CD4-positive, alpha-beta T cell treated with Interleukin-21 for 1 hour (primary cell): ENCODE data around the gene TMX1.

Experiments
- DNase-seq: peaks from one replicate; pipeline ENCODE4 v3.0.0-alpha.2; 2020

The TMX1 gene

DNA sequence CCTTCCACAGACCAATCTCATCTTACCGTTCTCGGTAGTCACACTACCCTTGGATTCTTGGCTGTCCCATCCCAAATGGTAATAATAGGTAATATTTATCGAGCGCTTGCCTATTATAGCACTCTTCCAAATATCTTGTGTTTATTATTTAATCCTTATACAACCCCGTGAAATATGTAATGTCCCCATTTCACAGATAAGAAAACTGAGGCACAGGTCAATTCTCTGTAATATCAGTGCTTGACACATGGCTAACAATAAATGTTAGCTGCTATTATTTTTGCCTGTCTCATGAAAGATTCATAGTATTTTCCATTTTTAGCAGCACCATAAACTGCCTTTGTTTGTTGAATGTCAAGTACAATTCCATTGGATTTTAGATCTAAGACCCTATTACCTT lies 4.5 kb downstream of the TMX1 start:
- DNase-seq: no peak

DNA sequence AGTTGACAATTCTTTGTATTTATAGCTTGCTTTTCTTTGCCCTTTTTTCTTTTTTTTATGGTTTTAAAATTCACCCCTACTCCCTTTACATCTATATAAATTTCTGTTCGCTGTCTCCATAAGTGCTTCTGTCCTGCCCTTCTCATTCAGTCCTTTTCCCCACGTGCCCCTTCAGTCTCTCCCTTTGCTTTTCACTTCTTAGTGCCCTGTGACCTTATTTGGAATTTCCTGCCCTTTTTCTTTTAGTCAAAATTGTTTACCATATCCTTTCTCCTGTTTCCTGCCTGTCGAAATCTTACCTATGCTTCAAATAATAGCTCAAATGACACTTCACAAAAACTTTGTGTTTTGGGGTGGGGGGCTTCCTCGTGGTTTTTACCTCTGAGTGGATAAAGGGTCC lies 6.0 kb downstream of the TMX1 start:
- no peak for DNase-seq

DNA sequence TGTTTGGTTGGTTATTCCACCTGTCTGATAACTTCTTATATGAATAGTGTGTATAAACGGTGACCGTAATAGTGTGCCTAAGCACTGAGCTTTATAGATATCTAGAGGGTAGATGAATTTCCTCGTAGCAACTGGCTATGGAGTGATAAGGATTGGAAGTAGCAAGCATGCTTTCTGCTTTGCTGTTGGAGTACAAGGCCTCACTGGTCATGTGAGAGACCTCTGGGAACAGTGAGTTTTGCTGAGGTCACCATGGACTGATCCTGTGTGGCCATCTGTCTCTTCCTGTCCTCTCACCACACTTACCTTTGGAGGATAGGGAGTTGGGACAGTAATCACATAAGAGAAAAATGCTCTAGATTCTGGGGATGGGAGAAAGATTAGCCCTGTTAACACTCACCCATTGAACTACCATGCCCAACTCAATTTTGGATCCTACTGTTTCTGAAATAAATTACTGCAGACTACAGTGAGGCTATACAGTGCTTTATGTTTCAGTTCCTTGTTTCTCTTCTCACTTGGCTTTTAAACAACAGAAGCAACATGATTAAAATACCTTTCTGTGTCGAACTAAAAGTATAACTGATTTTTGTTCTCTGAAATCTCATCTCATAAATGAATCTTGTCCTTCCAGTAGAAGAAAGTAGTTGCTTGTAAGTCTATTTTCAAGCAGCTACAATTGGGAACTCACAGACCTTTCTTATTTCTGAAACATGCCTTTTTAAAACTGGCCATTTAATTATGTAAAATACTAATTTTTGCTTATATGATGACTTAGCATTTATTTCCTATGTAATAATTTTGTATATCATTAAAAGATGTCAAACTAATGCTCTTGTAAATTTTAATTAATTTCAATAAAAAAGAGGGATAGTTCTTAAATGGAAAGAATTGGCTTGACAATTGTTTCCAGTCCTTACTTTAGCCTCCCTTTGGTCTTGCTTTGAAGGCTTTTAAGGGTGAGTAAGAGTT lies 8.3 kb downstream of the TMX1 start:
- DNase-seq: no peak

DNA sequence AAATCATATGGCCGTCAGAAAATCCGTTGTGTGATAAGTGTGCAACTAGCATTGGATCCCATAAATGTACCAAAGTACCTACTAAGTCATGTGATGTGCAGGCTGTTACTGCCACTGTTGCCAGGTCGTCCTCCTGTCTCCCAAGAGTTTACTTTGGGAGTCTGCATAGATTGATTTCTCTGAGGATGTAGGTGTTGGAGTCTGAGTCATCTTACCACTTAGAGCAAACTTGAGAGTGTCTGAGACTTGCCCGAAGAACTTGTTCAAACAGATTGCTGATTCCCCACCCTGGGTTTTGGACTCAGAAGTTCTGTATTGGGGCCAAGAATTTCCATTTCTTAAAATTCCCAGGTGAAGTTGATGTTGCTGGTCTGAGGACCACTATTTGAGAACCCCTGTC lies 11.4 kb downstream of the TMX1 start:
- no peak for DNase-seq

DNA sequence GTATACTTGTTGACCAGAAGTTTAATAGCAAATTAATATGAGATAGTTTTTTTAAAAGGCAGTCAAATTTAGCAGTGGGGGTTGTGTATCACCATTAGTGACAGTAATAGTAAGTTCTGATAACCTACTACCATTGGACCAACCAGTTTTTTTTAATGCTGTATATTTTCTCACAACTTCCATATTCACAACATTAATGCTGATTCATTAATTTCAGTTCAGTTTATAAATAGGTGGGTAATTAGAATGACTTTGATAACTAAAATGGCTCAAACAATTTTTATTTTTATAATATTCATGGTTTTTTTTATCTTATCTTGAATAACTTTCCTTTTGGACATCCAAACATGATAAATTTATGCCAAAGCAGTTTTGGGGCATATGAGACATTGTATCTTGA lies 13.8 kb downstream of the TMX1 start:
- DNase-seq: no peak

DNA sequence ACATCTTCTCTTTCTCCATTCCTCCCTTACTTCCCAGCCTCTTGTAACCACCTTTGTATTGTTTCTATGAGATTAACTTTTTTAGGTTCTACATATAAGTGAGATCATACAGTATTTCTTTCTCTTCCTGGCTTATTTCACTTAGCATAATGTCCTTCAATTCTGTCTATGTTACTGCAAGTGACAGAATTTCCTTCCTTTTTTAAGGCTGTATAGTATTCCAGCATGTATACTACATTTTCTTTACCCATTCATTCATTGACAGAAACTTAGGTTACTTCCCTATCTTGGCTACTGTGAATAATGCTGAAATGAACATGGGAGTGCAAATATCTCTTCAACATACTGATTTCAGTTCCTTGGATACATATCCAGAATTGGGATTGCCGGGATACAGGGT lies 18.2 kb downstream of the TMX1 start:
- DNase-seq: no peak

DNA sequence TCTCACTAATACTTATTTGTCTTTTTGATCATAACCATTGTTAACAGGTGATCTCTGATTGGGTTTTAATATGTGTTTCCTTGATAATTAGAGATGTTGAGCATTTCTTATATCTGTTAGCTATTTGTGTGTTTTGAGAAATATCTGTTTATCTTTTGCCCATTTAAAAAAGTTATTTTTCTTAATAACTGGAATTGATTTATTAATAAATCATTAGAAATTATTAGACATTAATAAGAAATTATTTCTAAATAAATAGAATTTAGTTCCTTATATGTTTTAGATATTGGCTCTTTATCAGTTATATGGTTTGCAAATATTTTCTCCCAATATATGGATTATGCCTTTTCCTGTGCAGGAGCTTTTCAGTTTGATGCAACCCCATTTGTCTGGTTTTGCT lies 18.7 kb downstream of the TMX1 start:
- no peak for DNase-seq

DNA sequence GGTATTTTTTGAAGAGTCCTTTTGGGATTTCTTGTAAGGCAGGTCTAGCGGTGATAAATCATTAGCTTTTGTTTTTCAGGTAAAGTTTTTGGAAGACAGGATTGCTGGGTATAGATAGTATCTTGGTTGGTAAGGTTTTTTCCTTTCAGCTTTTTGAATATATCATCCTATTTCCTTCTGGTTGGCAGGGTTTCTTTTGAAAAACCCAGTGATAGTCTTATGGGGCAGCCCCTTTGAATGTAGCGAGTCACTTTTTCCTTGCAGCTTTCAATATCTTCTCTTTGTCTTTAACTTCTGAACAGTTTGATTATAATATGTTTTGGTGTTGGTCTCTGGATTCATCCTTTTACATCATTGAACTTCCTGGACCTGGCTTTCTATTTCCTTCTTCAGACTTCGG lies 20.2 kb downstream of the TMX1 start:
- no peak for DNase-seq

DNA sequence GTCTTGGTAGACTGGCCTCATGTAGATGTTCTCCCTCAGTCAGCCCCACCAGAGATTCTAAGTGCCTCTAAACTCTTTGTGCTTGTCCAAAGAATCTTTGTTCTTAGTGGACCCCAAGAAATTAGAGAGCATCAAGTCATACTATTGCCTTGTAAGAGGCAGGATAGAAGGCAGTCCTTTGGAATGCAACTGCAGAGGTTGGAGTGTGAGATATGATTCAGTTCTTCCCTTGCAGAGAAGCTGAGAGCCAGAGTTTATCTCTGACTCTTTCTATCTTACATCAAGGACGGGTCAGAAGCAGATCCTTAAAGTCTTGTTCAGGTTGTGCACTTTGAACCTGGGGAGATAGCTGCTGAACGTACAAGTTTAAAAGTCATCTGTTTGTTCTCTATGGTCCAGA lies 21.1 kb downstream of the TMX1 start:
- no peak for DNase-seq

DNA sequence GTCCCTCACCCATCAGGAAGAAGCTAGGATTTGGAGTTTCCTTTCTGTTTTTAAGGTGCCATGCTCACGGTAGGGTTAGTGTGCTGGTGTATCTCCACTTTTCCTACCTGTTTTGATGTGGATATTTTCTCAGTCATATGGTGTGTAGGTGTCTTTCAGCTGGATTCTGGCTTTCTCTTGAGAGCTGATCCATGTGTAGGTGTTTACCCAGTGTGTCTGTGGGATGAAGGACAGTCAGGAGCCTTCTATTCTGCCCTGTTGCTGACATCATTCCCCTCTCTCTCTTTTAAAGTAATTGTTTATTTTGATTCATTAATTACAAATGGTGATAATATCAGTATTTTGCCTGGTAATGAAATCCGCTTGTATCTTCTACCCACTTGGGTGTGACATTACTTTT lies 22.8 kb downstream of the TMX1 start:
- DNase-seq: no peak

DNA sequence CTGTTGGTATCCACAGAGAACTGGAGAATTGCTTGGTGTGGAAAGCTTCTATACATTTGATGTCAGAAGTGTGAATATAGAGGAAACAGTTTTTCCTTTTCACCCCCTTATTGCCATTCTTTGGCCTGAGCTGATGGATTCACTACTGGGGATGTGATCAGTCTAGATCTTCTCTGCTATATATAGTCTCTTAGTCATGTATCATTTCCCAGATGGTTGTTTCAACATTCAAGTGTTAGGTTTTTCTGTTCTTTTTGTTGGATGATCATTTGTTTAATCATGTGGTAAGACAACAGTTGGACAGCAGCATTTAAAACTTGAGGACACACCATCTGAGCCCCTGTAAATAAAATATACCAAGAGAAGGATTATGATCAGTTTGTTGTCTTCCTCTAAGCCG lies 29.6 kb downstream of the TMX1 start:
- DNase-seq: no peak

DNA sequence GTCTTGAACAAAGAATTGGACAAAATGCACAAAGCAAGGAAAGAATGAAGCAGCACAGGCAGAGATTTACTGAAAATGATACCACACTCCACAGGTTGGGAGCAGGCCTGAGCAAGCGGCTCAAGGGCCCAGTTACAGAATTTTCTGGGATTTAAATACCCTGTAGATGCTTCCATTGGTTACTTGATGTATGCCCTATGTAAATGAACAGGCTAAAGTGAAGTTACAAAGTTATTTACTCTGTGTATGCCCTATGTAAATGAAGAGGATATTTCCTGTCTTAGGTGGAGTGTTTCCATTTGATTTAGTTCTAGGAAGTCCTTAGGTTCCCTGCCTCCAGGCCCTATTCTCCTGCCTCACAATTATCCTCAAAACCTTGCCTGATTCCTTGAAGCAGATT lies 36.6 kb downstream of the TMX1 start:
- DNase-seq: no peak

DNA sequence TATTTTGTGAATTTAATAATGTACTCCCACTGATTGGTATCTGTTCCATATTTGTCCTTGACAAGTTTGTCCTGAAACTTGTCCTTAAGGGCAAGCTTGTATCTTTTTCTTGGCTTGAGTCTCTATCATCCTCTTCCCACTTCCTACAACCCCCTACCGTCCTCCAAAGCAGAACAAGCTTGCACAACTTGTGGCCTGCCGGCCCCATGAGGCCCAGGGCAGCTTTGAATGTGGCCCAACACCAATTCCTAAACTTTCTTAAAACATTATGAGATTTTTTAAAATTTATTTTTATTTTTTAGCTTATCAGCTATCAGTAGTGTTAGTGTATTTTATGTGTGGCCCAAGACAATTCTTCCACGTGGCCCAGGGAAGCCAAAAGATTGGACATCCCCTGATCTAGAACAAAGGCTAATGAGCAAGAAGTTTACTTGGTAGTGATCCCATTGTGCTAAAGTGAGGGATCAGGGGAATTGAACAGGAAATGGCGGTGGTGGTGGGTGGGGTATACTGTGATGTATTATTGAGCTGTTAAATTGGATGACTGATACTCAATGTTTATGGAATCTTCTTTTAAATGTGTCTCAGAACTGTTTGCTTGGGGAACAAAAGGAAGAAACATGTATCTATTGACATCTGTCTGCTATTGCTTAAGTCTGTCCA lies 37.8 kb downstream of the TMX1 start:
- no peak for DNase-seq

DNA sequence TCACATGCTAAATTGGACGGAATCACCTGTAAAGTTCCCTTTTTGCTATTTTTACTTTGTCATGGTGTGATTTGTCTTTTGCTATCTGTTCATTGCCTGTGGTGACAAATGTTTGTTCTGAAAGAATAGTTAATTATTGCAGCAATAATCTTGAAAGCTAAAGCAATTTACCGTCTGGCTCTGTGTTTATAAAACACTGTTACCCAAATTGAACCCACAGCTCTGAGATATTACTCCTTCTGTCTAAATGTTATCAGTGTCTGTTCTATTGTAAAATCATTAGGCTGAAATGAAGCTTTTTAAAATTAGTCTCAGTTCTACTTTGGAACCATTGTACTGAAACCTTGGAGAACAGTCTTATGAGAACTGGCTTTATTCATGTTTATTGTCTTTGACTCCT lies 42.5 kb downstream of the TMX1 start:
- no peak for DNase-seq

DNA sequence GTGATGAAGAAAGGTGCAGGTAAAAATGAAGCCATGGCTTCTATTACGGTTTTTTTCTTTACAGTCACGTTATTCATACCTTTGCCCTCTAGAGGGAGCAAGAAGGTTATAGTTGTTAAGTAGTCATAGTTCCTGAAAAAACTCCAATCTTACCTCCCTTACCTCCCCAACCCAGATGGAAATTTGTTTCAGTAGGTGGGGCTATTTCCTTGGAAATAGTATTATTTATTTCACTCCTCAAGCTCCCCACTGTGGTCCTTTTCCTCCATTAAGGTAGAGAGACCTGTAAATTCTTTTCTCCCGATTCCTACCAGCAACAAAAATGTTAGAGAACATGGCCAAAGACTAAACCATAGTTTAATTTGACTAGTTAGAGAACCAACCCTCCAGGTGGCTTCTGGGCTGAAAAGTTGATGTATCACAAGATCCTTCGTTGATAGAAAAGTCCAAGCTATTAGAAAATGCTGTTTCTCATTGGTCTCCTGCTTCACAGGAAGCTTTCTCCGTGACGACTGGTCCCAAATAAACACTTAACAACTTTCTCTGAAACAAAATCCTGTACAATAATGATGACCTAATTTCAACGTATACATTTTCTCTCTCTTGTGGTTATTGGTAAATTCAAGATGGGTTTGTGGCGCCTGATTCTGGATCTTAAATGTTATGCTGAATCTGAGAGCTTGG lies 43.5 kb downstream of the TMX1 start:
- DNase-seq: peak; percentile 45

DNA sequence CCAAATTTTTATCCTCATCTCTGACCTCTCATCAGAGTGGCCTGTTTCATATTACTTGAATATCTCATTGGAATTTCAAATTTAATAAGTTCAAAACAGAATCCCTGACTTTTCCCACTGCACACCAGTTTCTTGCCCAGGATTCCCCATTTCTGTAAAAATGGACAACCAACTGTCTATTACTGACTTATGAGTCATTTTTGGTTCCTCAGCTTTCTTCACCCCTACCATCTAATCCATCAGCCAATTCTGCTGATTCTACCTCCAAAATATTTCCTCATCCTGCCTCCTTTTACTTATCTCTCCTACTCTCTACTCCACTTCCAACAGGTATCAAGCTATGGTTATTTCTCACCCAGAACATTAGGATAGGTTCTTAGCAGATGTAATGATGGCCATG lies 44.2 kb downstream of the TMX1 start:
- DNase-seq: no peak

DNA sequence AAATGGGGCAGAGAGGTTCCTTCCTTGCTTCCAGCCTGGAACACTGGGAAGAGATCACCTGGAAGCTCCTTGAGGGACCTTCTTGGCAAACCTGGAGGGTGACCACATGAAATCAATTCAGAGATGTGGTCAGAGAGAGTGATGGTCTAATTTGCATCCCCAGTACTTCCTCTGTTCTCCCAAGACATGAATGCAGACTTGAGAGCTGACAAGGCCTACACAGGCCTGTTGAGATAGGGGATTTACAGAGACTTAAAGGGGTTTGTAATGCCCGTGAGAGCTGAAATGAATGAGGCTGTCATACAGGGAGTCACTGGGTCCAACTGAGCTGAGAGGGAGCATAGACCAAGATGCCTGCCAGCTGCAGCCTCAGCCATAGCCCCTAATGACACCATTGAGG lies 45.1 kb downstream of the TMX1 start:
- DNase-seq: no peak

DNA sequence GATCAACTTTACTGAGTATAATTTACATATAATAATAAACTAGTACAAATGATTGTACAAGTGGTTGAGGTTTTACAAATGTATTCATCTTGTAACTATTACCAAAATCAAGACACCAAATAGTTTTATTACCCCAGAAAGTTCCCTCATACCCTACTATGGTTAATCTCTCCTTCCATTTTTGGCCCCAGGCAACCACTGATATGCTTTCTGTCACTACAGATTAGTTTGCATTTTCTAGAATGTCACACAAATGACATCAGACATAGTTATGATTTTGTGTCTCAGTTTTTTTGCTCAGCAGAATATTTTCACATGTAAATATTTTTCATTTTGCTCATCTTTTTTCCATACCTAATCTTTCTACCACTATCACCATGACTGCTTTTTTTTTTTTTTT lies 49.1 kb downstream of the TMX1 start:
- DNase-seq: no peak

DNA sequence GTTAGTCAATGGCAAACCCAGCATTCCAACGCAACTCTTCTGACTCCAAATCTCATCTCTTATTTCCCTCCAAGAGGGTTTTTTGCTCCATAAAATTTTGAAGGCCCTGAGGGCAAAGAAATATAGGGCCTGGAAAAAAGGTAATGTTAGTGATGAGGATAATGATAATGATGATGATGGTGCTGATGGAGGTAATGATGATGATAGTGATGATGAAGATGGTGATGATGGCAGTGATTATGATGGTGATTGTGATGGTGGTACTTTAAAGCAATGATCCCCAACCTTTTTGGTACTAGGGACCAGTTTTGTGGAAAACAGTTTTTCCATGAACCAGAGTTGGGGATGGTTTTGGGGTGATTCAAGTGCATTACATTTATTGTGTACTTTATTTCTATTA lies 50.1 kb downstream of the TMX1 start:
- DNase-seq: no peak

DNA sequence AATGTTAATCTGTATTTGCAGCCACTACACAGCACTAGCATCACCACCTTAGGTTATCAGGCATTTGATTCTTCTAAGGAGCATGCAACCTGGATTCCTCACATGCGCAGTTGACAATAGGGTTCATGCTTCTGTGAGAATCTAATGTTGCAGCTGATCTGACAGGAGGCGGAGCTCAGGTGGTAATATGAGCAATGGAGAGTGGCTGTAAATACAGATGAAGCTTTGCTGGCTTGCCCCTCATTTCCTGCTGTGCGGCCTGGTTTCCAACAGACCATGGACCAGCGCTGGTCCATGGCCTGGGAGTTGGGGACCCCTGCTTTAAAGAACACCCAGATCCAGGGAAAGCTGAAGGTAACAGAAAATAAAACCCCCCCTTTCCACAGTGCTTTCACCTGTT lies 51.0 kb downstream of the TMX1 start:
- DNase-seq: no peak

DNA sequence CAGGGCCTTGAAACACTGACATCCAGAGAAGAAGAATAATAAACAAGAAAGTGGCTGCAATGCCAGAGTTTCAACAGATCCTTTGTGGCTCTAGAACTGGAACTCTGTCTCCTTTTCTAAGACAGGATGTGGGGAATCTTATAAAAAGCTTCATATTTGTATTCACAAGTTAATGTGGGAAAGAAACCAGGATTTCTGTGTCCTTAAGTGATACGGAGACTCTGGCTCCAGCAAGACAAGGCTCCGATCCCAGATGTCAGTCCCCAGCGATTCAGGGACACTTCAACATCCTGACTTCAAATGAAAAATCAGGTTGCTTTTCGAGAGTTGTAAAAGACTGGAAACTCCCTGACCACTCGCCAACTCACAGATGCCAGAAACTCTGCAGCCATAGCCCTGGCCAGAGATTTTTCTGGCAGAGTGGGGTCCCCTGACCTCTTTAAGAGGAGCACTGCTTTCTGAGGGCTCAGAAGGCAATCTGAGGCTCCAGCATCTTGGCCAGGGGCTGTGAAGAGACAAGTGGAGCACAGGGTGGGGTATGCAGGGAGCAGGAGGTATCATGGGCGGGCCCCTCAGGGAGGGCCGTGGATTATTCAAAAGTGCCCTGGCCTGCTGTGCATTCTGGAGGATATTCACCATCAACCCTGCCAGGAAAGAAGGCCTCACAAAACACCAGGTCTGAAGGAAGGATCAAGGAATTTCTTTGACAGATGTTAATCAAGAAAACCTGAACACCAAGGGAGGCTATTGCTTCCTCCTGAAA lies 53.3 kb downstream of the TMX1 start:
- no peak for DNase-seq

DNA sequence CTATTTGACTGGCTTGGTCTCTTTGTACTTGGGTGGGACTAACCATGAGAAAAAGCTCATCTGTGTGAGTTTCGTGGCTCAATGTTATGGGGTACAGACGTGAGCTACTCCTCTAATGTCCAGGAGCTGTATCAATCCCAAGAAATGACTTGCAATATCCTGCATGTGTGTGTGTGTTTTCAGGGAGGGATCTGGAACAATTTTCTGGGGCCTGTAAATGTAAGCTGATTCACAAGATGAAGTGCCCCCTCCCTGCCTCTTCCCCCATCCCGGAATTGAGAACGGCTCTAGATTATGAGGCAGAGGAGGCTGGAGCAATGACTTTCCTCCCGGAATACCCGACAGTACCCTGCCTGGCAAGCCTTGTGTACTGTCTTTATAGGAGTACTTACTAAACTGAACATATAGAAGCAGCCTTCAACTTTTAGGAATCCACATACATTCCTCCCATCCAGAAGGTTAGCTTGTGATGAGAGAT lies 53.9 kb downstream of the TMX1 start:
- no peak for DNase-seq

DNA sequence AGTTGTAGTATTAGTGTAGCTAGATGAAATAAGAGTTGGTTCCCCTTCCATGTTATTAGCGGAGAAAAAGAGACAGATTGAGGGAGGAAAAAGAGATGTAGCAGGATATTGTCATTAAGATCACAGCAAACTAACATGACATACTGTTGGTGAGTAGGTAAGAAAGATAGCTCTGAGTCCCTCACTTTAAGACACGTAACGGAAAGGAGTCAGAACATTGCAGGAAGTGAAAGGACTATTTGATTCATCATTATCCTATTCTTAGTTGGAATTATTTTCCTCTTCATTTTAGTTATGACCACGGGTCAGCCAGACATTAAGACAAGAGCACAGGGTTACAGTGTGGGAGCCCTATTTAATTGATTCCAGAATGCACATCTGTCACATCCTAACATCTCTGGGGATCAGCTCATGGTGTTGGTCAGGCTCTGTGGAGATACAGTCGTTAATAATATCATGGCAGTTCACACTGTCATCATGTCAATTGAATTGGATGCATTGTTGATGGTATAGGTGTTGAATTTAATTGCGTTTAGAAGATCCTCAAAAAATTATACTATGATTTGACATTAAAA lies 55.0 kb downstream of the TMX1 start:
- no peak for DNase-seq
